Stimulated activated memory B cell treated with anti-CD40 and anti-IgM and Interleukin-4, amounts not matched to agents 10 μg/mL and 1 μg/mL and 100 μg/mL, for 72 hours (primary cell): ENCODE results near the gene FNBP1L.

Experiments
- ATAC-seq: fragments of 150-1000 bp; cut with Tn5 transposase; 2 replicates; pipeline ENCODE4 v1.10.0; 2021
- H3K27ac Mint-ChIP-seq: one replicate; pipeline ENCODE4 v1.8.0; 2022; ENCODE audit warnings: mild to moderate bottlenecking, mixed read lengths
- H3K27me3 Mint-ChIP-seq: one replicate; pipeline ENCODE4 v1.8.0; 2022; ENCODE audit warnings: mixed read lengths
- H3K36me3 Mint-ChIP-seq: one replicate; pipeline ENCODE4 v1.8.0; 2022; ENCODE audit warnings: mixed read lengths
- H3K4me1 Mint-ChIP-seq: one replicate; pipeline ENCODE4 v1.8.0; 2022; ENCODE audit warnings: mixed read lengths
- H3K4me3 Mint-ChIP-seq: one replicate; pipeline ENCODE4 v1.8.0; 2022; ENCODE audit warnings: mild to moderate bottlenecking, moderate library complexity, mixed read lengths
- H3K9me3 Mint-ChIP-seq: one replicate; pipeline ENCODE4 v1.8.0; 2022; ENCODE audit warnings: mixed read lengths

FNBP1L gene

GRCh38 chr1:93603601-93604000 lies 155.7 kb downstream of the FNBP1L start:
- H3K4me1 Mint-ChIP-seq, result peaks cover 39% of the 10 kb centered on the region
- H3K27ac Mint-ChIP-seq, result no peak overlapping the region
- no peaks in the 10 kb centered on the region for H3K27me3 Mint-ChIP-seq
- no peak overlapping the region for H3K4me3 Mint-ChIP-seq
- no peaks in the 10 kb centered on the region for H3K9me3 Mint-ChIP-seq
- H3K36me3 Mint-ChIP-seq, result peaks cover 50% of the 10 kb centered on the region
- no peak for ATAC-seq
